ENCODE measurements around the gene IRAK2.

GRCh38 chr3:10187290-10187876, 22.7 kb downstream of the IRAK2 start:
- no peak for TF ChIP-seq CTCF (IDR thresholded peaks at IDR 0.05)
- TF ChIP-seq POLR2A (IDR thresholded peaks at IDR 0.05), result no peak

All from right lobe of liver (tissue), 4 donors.